Hepatocyte (in vitro differentiated cells): ENCODE measurements around the gene HINT3.

Experiments used
- CTCF ChIP-seq: fragments of 200-600 bp; sonication (generic); IDR thresholded peaks from 2 replicates; pipeline ENCODE4 v1.5.1; 2016; ENCODE audit warnings: antibody characterized with exemption, mild to moderate bottlenecking; ENCODE audit not compliant: poor library complexity
- EZH2 ChIP-seq: fragments of 200-600 bp; sonication (generic); IDR thresholded peaks from 2 replicates; pipeline ENCODE4 v1.6.1; 2016; ENCODE audit warnings: antibody characterized with exemption, mild to moderate bottlenecking, borderline replicate concordance

DNA sequence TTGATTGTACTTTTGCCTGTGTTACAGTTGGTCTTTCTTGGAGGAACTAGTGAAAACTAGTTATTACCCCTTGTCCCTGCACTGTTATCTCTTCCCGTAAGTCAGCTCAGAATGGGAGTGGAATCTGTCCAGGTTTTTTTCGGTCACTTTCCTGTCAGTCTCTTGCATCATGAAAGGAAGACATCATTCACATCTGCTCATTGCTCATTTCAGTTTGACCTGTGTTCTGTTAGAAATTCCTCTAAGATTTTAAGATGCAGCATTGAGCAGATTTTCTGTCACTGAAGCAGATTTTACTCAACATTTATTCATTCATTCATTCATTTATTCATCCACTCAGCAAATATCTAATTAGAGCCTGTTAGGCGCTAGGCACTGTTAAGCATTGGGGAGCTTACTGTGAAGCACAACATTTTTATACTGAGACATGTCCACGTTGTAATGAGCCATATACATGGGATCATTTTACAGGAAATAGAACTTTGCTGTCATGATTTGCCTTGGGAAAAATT, 33.1 kb upstream of the HINT3 start:
- TF ChIP-seq CTCF (no peak), EZH2 (no peak)
